Activated CD4-positive, alpha-beta T cell treated with anti-CD3 and anti-CD28 coated beads for 36 hours (primary cell): ENCODE results near the gene CCDC197. TPM values are rescaled to one million over a fixed set of nuclear protein-coding genes. Genes with fewer than 3 reads are reported as not detected.

Experiments used
- microRNA-seq: library from miRNA; unstranded; fragments of <30 nt; microRNA quantifications from one replicate; pipeline ENCODE4 v1.2.0, GENCODE V29; 2021; ENCODE audit warnings: borderline replicate concordance
- total RNA-seq, 2 experiments: library from RNA; stranded (reverse); gene quantifications; one replicate each; pipeline ENCODE4 v1.2.3, GENCODE V29; 2021

The CCDC197 gene
- total RNA-seq, 2 experiments from 2014 or later = 0.34 to 0.53 TPM

Small RNA genes within 50 kb of the gene (microRNA-seq; reads per million reads assigned to microRNA genes)
- not detected for gene MIR4506

Other genes starting within 250 kb of the CCDC197 start
- not detected for gene PRIMA1, start 208.8 kb upstream of the CCDC197 start, total RNA-seq
- not detected for gene FAM181A, start 70.0 kb upstream of the CCDC197 start, total RNA-seq
- gene ASB2, start 20.7 kb upstream of the CCDC197 start, total RNA-seq = 10 to 100 TPM; 24.8 to 25.5 TPM
- gene OTUB2, start 29.0 kb downstream of the CCDC197 start, total RNA-seq = under 1 TPM; 0.75 to 0.93 TPM
- gene DDX24, start 83.9 kb downstream of the CCDC197 start, total RNA-seq = 100 to 1,000 TPM; 259 to 390 TPM
- 10 to 100 TPM; 22.3 to 27.1 TPM for gene IFI27L1, start 84.0 kb downstream of the CCDC197 start, total RNA-seq
- 1 to 10 TPM; 3.0 to 3.1 TPM for gene IFI27, start 113.4 kb downstream of the CCDC197 start, total RNA-seq
- 10 to 100 TPM; 57.3 to 66.9 TPM for gene IFI27L2, start 132.3 kb downstream of the CCDC197 start, total RNA-seq
- 10 to 100 TPM; 21.4 TPM for gene PPP4R4, start 177.0 kb downstream of the CCDC197 start, total RNA-seq